Fibroblast of peridontal ligament (primary cell): ENCODE results near the gene MOGAT3.
A peak's percentile ranks its signal among the peaks of the same experiment; 100 is the strongest.

ENCODE experiments used
- DNase-seq: peaks from one replicate; pipeline ENCODE4 v3.0.0-alpha.2; 2010; ENCODE audit errors: extremely low read depth

Gene MOGAT3

GRCh38 chr7:101233907-101234547 is 33.2 kb upstream of the MOGAT3 start:
- no peak for DNase-seq

- DNase-seq: no peak
These were observed 31.5 kb upstream of the MOGAT3 start for GRCh38 chr7:101232141-101232850.

- no peak for DNase-seq
These were observed 30.8 kb upstream of the MOGAT3 start for GRCh38 chr7:101231644-101232043.

- peak; percentile 78 for DNase-seq
These were observed 25.9 kb upstream of the MOGAT3 start for GRCh38 chr7:101226721-101227120.

- no peak for DNase-seq
These were observed 24.8 kb upstream of the MOGAT3 start for GRCh38 chr7:101225650-101226049.

DNA sequence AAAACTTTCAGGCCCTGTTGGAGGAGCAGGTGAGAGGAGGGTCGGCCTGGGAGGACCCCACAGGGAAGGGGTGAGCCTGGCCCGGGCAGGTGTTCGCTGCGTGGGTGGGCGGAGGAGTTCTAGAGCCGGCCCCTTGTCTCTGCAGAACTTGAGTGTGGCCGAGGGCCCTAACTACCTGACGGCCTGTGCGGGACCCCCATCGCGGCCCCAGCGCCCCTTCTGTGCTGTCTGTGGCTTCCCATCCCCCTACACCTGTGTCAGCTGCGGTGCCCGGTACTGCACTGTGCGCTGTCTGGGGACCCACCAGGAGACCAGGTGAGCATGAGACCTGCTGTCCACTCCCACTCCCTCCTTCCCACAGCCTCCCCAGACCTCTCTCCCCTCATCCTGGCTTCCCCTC is 22.7 kb upstream of the MOGAT3 start:
- DNase-seq: no peak

DNA sequence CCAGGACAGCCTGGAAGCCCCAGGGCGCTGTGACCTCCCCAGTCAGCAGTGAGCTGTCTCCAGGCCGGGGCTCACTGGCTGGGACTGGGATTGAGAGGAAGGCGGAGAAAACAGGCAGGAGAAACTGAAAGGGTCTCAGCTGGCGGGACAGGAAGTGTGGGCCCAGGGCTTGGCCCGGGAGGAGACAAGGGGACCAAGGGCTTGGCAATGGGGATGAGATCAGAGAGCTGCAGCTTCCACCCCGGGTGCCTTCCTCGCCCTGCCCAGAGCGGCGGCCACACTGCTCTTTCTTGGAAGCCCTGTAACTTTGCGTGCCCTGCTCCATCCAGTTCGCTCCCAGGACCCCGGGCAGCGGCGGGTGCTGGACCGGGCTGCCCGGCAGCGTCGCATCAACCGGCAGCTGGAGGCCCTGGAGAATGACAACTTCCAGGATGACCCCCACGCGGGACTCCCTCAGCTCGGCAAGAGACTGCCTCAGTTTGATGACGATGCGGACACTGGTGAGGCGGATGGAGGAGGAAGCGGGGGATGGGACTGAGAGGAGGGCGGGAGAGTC is 21.5 kb upstream of the MOGAT3 start:
- DNase-seq: no peak

GRCh38 chr7:101220295-101220694 is 19.5 kb upstream of the MOGAT3 start:
- no peak for DNase-seq

DNA sequence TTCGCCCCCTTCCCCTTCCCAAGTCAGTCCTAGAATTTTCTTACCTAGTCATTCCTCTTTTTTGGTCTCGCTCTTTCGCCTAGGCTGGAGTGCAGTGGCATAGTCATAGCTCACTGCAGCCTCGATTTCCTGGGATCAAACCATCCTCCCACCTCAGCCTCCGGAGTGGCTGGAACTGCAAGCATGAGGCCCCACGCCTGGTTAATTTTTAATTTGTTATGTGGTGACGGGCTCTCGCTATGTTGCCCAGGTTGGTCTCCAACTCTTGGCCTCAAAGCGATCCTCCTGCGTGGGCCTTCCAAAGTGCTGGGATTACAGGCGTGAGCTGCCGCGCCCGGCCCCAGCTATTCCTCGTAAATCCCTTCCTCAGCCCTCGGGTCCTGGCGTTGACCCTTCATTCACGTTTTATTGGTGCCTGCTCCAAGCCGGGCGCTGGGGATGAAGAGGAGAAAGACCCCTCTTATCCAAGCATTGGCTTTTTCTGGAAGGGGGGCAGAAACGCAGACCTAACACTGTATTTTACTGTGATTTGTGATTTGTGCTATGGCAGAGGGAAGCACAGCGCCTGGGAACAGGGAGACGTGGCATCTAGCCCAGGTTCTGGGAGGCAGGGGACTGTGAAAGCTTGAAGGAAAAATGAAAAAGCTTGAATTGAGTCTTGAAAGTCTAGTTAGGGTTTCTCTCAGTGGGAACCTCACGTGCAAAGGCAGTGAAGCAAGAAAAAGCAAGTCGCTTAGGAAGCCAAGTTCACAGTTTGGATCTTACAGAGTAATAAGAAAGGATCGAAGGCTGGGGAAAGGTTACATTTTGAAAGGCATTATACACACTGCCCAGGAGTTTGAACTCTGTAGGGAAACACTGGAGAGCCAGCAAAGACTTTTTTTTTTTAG is 17.6 kb upstream of the MOGAT3 start:
- DNase-seq: peak; percentile 27

GRCh38 chr7:101217388-101218235 is 16.8 kb upstream of the MOGAT3 start, which contains the start of the genes PLOD3 and ZNHIT1:
PLOD3 (minus strand) TSS chr7:101217581; CDS start chr7:101217274, 307 bp downstream.
ZNHIT1 (plus strand) TSS chr7:101218165; CDS start chr7:101218196, 31 bp downstream.
- peak; percentile 99 for DNase-seq

- DNase-seq: no peak
These were observed 16.1 kb upstream of the MOGAT3 start for GRCh38 chr7:101216860-101217387.

DNA sequence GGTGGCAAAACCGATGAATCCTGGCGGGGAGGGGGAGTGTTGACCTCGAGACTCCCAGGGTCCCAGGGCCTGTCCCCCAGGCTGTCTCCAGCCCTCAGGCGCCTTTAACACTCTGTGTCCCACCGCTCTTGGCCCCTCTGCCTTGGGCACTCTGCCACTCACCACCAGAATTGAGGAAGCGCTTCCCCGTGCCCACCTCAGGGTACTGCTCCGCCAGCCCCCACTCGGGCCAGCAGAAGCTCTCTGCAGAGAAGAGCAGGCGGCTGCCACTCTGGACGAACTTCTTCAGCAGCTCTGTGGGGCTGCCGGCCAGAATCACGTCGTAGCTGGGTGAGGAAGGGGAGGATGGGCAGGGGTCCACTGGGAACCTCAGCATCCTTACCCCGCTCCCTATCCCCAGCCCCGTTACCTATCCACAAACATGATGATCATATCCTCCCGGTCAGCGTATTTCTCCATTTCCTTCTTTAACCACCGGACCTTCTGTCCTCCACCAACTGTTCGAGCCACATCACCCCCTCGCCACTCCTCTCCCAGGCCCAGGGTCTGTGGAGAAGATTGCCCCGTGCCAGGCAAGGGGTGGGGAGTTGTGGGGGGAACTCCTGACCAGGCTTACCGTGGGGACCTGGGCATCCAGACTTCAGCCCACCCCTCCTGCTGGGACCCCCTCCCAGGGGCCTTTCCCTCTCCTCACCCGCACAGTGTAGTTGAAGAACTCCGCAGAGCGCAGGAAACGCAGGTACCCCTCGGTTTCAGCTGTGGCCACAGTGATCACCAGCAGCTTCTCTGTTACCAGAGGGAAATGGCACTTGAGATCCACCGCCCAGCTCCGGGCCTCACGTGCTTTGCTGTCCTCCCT is 15.4 kb upstream of the MOGAT3 start:
- DNase-seq: peak; percentile 22

GRCh38 chr7:101212014-101212413 is 11.2 kb upstream of the MOGAT3 start:
- no peak for DNase-seq

DNA sequence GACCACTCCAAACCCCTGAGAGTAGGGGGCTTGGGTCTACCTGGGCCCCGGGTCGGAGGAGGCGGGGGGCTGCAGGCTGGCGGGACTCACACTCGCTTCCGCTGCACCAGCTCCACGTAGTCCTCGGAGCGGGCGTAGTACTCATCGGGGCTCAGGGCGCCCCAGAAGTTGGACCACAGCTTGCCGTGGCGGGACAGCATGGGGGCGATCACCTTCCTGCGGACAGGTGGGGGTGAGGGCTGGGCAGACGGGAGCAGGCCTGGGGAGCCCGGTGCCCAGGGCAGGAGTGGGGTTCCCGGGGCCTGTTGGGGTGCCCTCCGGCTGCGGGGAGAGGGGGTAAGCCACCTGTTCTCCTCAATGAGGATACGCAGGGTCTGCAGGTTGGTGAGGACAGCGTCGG is 10.7 kb upstream of the MOGAT3 start:
- no peak for DNase-seq

DNA sequence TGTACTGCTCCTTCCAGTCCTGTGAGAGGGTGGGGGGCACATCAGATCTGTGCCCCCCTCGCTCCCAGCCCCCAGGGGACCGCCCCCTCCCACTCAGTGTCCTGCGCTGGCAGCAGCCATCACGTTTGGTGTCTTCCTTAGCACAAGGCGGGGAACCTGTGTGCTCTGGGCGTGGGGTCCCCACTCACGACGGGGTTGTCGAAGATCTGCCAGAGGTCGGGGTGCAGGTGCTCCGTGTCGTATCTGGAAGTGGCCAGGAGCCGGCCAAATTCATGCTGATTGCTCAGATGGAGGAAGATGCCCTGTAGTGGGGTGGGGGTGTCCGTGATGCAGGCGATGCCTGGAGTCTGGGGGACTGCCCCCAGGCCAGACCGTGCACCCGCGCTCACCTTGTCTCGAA is 9.3 kb upstream of the MOGAT3 start:
- no peak for DNase-seq

- no peak for DNase-seq
These were observed 8.0 kb upstream of the MOGAT3 start for GRCh38 chr7:101208794-101209193.

GRCh38 chr7:101207459-101207858 is 6.6 kb upstream of the MOGAT3 start:
- DNase-seq: no peak

GRCh38 chr7:101206665-101207042 is 5.8 kb upstream of the MOGAT3 start:
- no peak for DNase-seq

- DNase-seq: no peak
These were observed 5.2 kb upstream of the MOGAT3 start for GRCh38 chr7:101205901-101206664.
